ENCODE data around the gene ZNF564. TPM values are rescaled to one million over a fixed set of nuclear protein-coding genes. Genes with fewer than 3 reads are reported as not detected.
A peak's percentile ranks its signal among the peaks of the same experiment; 100 is the strongest.

ZNF564 gene
- total and polyA plus RNA-seq, 8 donors: 7.4 to 12.6 (median 10.3) TPM

DNA sequence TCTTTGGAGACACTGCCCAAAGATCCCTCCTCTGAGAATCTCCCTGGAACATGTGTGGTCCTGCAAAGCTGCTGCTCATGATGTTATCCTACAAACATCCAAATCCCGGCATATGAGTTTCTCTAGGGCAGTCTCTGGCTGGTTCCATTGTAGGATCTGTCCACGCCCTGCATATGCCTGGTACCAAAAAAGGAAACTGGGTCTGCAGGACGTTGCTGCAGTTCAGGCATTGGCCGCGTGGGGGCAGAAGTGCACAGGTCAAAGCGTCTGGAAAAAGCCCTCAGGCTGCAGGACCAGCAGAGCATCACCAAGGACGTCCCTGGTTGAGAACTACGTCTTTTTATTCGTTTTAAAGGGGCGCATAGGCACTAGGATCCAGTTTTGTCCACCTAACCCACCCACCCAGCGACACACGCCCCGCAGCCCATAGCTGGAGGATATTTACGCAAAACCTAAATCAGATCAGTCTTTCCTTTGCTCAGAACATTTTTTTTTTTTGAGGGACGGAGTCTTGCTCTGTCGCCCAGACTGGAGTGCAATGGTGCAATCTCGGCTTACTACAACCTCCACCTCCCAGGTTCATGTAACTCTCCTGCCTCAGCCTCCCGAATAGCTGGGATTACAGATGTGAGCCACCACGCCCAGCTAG lies 12.9 kb upstream of the ZNF564 start:
- DNase-seq (peak; percentile 68 to 97 (median 86)), ATAC-seq (peak; percentile 100)
- peak; percentile 94 to 96 for TF ChIP-seq CTCF (IDR thresholded peaks at IDR 0.05)
- no peaks in the 10 kb centered on the region for H3K9me3 ChIP-seq
- H3K4me1 ChIP-seq: no peaks in the 10 kb centered on the region
- no peak overlapping the region for H3K4me3 ChIP-seq
- H3K36me3 ChIP-seq: no peaks in the 10 kb centered on the region
- intact Hi-C loops (cut with DNase I): loop anchor here in 1 of 2 donors (10.0 kb wide), 1 partner anchor 111 kb away; no protein-coding TSS in a partner anchor
- H3K27ac ChIP-seq: no peak overlapping the region
- H3K27me3 ChIP-seq: no peaks in the 10 kb centered on the region

DNA sequence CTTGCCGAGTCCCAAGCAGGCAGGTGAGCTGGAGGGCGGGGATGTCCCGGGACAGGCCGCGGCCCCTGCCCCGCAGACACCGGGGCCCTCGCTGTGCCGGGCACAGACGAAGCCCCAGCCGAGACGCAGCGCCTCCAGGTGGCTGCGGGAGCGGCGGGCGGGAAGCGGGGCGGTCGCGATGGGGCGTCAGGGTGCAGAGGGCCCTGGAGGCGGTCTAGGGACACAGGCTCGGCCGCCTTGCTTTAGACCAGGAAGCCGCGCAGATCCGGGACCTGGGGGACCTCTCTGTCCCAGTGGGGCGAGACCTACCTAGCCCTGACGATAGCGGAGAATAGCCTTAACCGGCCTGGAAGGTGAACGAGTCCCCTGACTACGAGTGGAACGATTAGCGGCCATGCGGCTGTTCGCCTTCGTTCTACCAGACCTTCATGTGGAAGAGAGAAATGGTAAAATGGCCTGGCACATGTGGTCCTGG lies 4.2 kb upstream of the ZNF564 start:
- Histone ChIP-seq H3K9me3 (no peaks in the 10 kb centered on the region), H3K4me1 (peaks cover 6 to 8% of the 10 kb centered on the region in 2 donors), H3K27me3 (peaks cover 0 to 10% of the 10 kb centered on the region in 2 donors), H3K27ac (no peak overlapping the region), H3K4me3 (no peak overlapping the region), H3K36me3 (no peaks in the 10 kb centered on the region)
- TF ChIP-seq CTCF (IDR thresholded peaks at IDR 0.05): no peak
- intact Hi-C loops (cut with DNase I): no loop called here
- no peak for ATAC-seq
- peak in 2 of 4 donors; percentile 7 to 81 for DNase-seq

DNA sequence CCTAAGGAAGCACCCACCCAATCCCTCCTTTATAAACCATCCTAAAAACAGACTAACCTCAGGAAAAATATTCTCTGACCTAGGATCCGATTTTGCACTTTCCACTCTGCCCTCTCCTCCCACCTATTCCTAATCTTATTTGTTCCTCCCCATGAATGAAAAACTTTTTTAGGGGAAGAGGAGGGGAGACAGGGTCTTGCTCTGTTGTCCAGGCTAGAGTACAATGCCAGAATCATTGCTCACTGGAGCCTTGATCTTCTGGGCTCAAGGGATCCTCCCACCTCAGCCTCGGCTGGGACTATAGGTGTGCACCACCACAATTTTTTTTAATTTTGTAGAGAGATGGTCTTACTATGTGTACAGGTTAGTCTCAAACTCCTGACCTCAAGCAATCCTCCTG lies 4.4 kb downstream of the ZNF564 start:
- no peak for TF ChIP-seq CTCF (IDR thresholded peaks at IDR 0.05)
- peaks cover 14 to 43% of the 10 kb centered on the region in 2 donors for H3K4me1 ChIP-seq
- no peaks in the 10 kb centered on the region for H3K27me3 ChIP-seq
- DNase-seq (no peak), ATAC-seq (no peak)
- H3K36me3 ChIP-seq: peaks cover 0 to 16% of the 10 kb centered on the region in 2 donors
- H3K9me3 ChIP-seq: peaks cover 0 to 12% of the 10 kb centered on the region in 2 donors
- intact Hi-C loops (cut with DNase I): no loop called here
- H3K4me3 ChIP-seq: no peak overlapping the region
- no peak overlapping the region for H3K27ac ChIP-seq

- no peak for DNase-seq
Observed at GRCh38 chr19:12546068-12546467, 5.2 kb downstream of the ZNF564 start.

More at GRCh38 chr19:12546068-12546467, 5.2 kb downstream of the ZNF564 start:
- no peaks in the 10 kb centered on the region for H3K27me3 ChIP-seq
- H3K4me3 ChIP-seq: no peak overlapping the region
- H3K36me3 ChIP-seq: peaks cover 0 to 21% of the 10 kb centered on the region in 2 donors
- no peak for ATAC-seq
- intact Hi-C loops (cut with DNase I): no loop called here
- H3K9me3 ChIP-seq: peaks cover 0 to 18% of the 10 kb centered on the region in 2 donors
- no peak for TF ChIP-seq CTCF (IDR thresholded peaks at IDR 0.05)
- no peak overlapping the region for H3K27ac ChIP-seq
- peaks cover 14 to 43% of the 10 kb centered on the region in 2 donors for H3K4me1 ChIP-seq
